Heart left ventricle (tissue), 16 donors: Measurements from ENCODE around the gene RHBDF2. TPM values are rescaled to one million over a fixed set of nuclear protein-coding genes. Genes with fewer than 3 reads are reported as not detected.
"Not testable (repeated sequence)": the region's sequence is repeated elsewhere in the genome, so short reads cannot be mapped to it uniquely, and the experiment has no call there.

Experiments
- ATAC-seq, 4 donors: fragments of 200-7000 bp; cut with Tn5 transposase; one replicate each; pipeline ENCODE4 v1.9.1; 2020 to 2022; ENCODE audit warnings: moderate library complexity in 4 of 4, mild to moderate bottlenecking in 3 of 4, moderate number of reproducible peaks in 1 of 4
- DNase-seq, 5 donors: peaks; one replicate each; pipeline ENCODE4 v3.0.0-alpha.2; 2020
- H3K27ac ChIP-seq, 12 donors: fragments of 200-600 bp; sonication (generic) in 4 of 12; one replicate each; pipeline versions ENCODE4 v1.5.0 to v1.8.0; 2016 to 2022; ENCODE audit warnings: mild to moderate bottlenecking in 2 of 12
- H3K27me3 ChIP-seq, 9 donors: fragments of 200-600 bp; sonication (generic) in 2 of 9; one replicate each; pipeline versions ENCODE4 v1.5.1 to v1.8.0; 2016 to 2022; ENCODE audit warnings: mild to moderate bottlenecking in 3 of 9
- H3K36me3 ChIP-seq, 9 donors: fragments of 200-600 bp; sonication (generic) in 2 of 9; one replicate each; pipeline versions ENCODE4 v1.5.0 to v1.8.0; 2018 to 2022; ENCODE audit warnings: mild to moderate bottlenecking in 2 of 9
- H3K4me1 ChIP-seq, 12 donors: fragments of 200-600 bp; sonication (generic) in 4 of 12; one replicate each; pipeline versions ENCODE4 v1.5.0 to v1.8.0; 2016 to 2022; ENCODE audit warnings: mild to moderate bottlenecking in 3 of 12
- H3K4me3 ChIP-seq, 12 donors: fragments of 200-600 bp; sonication (generic) in 4 of 12; one replicate each; pipeline versions ENCODE4 v1.5.0 to v1.8.0; 2017 to 2022; ENCODE audit warnings: mild to moderate bottlenecking in 9 of 12, moderate library complexity in 4 of 12
- H3K9me3 ChIP-seq, 12 donors: fragments of 200-600 bp; sonication (generic) in 4 of 12; one replicate each; pipeline versions ENCODE4 v1.5.0 to v1.8.0; 2016 to 2022; ENCODE audit warnings: mild to moderate bottlenecking in 1 of 12
- CTCF ChIP-seq, 12 donors: fragments of 200-600 bp; sonication (generic) in 4 of 12; IDR thresholded peaks; one replicate each; pipeline versions ENCODE4 v1.5.0 to v1.8.0; 2018 to 2022; ENCODE audit warnings: antibody characterized with exemption in 12 of 12, mild to moderate bottlenecking in 5 of 12
- POLR2A ChIP-seq, 2 donors: fragments of 450-650 bp; IDR thresholded peaks; one replicate each; pipeline ENCODE4 v1.6.1; 2017; ENCODE audit warnings: antibody characterized with exemption in 2 of 2, mild to moderate bottlenecking in 2 of 2, moderate library complexity in 2 of 2
- WGBS, 4 donors: extraction: QIAGEN DNeasy Blood & Tissue Kit in 2 of 4; methylation state at CpG; one replicate each; pipeline versions ENCODE4 v1.1.5 to v1.1.7; 2013 to 2018; 5-methylcytosine and 5-hydroxymethylcytosine counted together
- intact Hi-C, 10 donors: fragments of 100-400 bp; cut with DNase I; formaldehyde crosslinking; loops; one replicate each; pipeline versions ENCODE4 v1.11.1 to v1.14.2; 2022
- polyA plus RNA-seq, 2 donors: library from polyadenylated mRNA; stranded (reverse); fragments of 200-250 nt; gene quantifications; one replicate each; pipeline ENCODE4 v1.2.3, GENCODE V29; 2013
- total RNA-seq, 9 donors: library from RNA; depleted of rRNA in 2 of 9; stranded (reverse); fragments of >200 nt in 2 of 9; fragmentation: NEBNext Ultra II Directional in 3 of 9; extraction: Animal tissue kit (Norgen Biotek cat#: 25700) in 3 of 9; gene quantifications; one replicate each; pipeline versions ENCODE4 v1.1.0 to v1.2.4, GENCODE V29; 2016 to 2023
- donor health status: ischemic (EF 13 %, LVEDD 7.1; RV severe dilation, severe dysfunction).
- donor health status: healthy with polysubstance abuse.
- donor health status: DM: no; HTN: yes; CAD: no.
- donor health status: DM: no; HTN: no; CAD: no.
- donor health status: ischemic (EF 25% LVEDD 6.9; RV normal size, moderate dysfunction).
- donor health status: ischemic (EF 25% LVEDD 5.7; RV mildly dilated, moderate dysfunction).
- donor health status: healthy.
- donor health status: DM: yes; HTN: yes; CAD: no.
- donor health status: ischemic (EF 35%, LVEDD 5.7; RV mildly dilated, moderate dysfunction).
- donor health status: nonischemic (EF 11% LVEDD 7.7; RV severe dilation, severe dysfunction).
- donor health status: DM: yes; HTN: yes; CAD: no.
- donor health status: PGD.
- donor health status: ischemic (EF 29% LVEDD 5.4; RV normal size, mild dysfunction).
- donor health status: nonischemic (EF 23%, LVEDD 6.1; RV moderate dilation, normal function).

Gene RHBDF2
- total and polyA plus RNA-seq, 11 donors, result 6.3 to 49.4 (median 14.1) TPM

- Histone ChIP-seq H3K36me3 (no peaks in the 10 kb centered on the region), H3K4me1 (peaks cover 0 to 35% (median 16%) of the 10 kb centered on the region in 12 donors), H3K27ac (peak overlapping the region in 3 of 12 donors; percentile 2 to 54 (median 27)), H3K9me3 (no peaks in the 10 kb centered on the region), H3K4me3 (no peak overlapping the region), H3K27me3 (no peaks in the 10 kb centered on the region)
- WGBS, 4 donors, result 51 to 65% (median 64%) methylated on average over 13 to 15 of the region's 15 CpGs
- ATAC-seq (peak in 1 of 4 donors; percentile 3), DNase-seq (peak in 1 of 5 donors; percentile 35)
- intact Hi-C loops, result no loop called here
- TF ChIP-seq CTCF (IDR thresholded peaks at IDR 0.05) (no peak), POLR2A (IDR thresholded peaks at IDR 0.05) (no peak)
Measured at GRCh38 chr17:76519048-76519966, 18.1 kb upstream of the RHBDF2 start.

GRCh38 chr17:76517638-76518038 lies 16.4 kb upstream of the RHBDF2 start:
- no peak overlapping the region for H3K27ac ChIP-seq
- no peak for TF ChIP-seq POLR2A (IDR thresholded peaks at IDR 0.05)
- TF ChIP-seq CTCF (IDR thresholded peaks at IDR 0.05), result no peak

GRCh38 chr17:76515274-76515949 lies 14.2 kb upstream of the RHBDF2 start:
- Histone ChIP-seq H3K27ac (peak overlapping the region; percentile 59 to 87 (median 74)), H3K36me3 (no peaks in the 10 kb centered on the region), H3K9me3 (no peaks in the 10 kb centered on the region), H3K27me3 (no peaks in the 10 kb centered on the region), H3K4me1 (peaks cover 0 to 54% (median 9%) of the 10 kb centered on the region in 12 donors), H3K4me3 (peak overlapping the region in 10 of 12 donors; percentile 11 to 42 (median 28))
- TF ChIP-seq CTCF (IDR thresholded peaks at IDR 0.05), result no peak
- no peak for TF ChIP-seq POLR2A (IDR thresholded peaks at IDR 0.05)
- intact Hi-C loops, result no loop called here
- ATAC-seq (peak; percentile 52 to 85 (median 75)), DNase-seq (peak in 3 of 5 donors; percentile 68 to 86 (median 85))
- WGBS, 4 donors, result 33 to 60% (median 49%) methylated on average over 22 of the region's 22 CpGs

More at GRCh38 chr17:76517638-76518038, 16.4 kb upstream of the RHBDF2 start:
- intact Hi-C loops, result no loop called here
- ATAC-seq (no peak), DNase-seq (no peak)
- H3K4me3 ChIP-seq, result no peak overlapping the region
- no peaks in the 10 kb centered on the region for H3K9me3 ChIP-seq
- H3K36me3 ChIP-seq, result no peaks in the 10 kb centered on the region
- peaks cover 0 to 34% (median 9%) of the 10 kb centered on the region in 12 donors for H3K4me1 ChIP-seq
- no peaks in the 10 kb centered on the region for H3K27me3 ChIP-seq
- WGBS, 4 donors, result 84 to 91% (median 88%) methylated on average over 11 of the region's 11 CpGs

- H3K36me3 ChIP-seq, DNase-seq, ATAC-seq, H3K27me3 ChIP-seq, intact Hi-C loops, H3K4me3 ChIP-seq, H3K9me3 ChIP-seq: not testable (repeated sequence)
- 95 to 98% (median 97%) methylated on average over 6 of the region's 6 CpGs for WGBS, 4 donors
- H3K4me1 ChIP-seq, result peaks cover 0 to 54% (median 9%) of the 10 kb centered on the region in 12 donors
- peak overlapping the region in 1 of 12 donors; percentile 87 for H3K27ac ChIP-seq
Measured at GRCh38 chr17:76514355-76514754, 13.1 kb upstream of the RHBDF2 start.
